Measurements from ENCODE around the gene PLP1.
"Not testable (repeated sequence)": the region's sequence is repeated elsewhere in the genome, so short reads cannot be mapped to it uniquely, and the experiment has no call there.

The PLP1 gene

DNA sequence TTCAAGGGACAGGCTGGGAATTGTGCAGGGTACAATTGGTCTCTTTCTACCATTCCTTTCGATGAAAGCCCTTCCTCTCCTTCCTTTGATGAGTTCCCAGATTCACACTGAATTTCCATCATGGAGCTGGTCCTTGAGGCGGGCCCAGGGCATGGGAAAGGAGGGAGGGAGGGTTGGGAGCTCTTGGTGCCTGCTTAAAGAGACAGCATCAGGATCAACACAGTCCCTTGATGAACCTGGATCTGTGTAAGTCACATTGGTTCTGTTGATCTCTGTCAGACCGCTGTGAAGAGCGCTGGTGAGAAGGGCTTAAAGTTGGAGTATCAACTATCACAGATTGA is 4.4 kb downstream of the PLP1 start:
- DNase-seq (ENCODE audit: low read depth in 2 of 2) = no peak

DNA sequence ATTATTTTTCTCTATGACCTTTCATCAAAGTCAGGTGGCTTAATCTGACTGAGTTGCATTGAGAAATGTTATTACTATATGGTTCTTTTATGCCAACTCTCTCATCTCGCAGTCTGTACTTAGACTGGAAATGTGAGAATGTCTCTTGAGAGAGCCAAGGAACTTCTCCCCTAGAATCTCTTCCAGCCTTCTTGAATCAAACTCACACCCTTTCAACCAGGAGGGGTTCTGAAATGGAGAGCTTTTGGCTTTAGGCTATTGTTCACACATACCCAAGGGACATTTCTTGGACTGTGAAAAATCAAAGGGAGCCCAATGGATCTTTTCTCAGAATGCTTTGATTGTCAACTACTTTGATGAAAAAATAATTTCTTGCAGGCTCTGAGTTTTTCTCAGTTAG is 5.1 kb downstream of the PLP1 start:
- DNase-seq (ENCODE audit: low read depth in 2 of 2) = no peak

DNA sequence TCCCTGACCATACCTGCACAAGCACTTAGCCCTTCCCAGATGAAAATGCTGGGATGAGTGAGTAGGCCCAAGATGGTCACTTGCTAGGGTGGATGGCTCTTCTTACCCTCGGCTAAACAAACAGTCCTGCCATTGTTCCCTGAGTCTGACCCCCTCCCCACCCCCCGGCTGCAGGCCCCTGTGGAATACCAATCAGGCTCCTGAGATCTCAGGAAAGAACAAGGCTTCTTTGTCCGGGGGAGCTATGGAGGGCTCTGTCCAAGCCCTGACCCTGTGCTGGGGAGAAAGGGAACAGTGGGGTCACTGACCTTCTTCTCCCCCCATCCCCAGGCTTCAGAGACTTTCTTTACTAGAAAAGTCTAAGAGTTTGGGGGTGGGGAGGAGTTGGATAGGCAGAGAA is 6.0 kb downstream of the PLP1 start:
- no peak for DNase-seq (ENCODE audit: low read depth in 2 of 2)

DNA sequence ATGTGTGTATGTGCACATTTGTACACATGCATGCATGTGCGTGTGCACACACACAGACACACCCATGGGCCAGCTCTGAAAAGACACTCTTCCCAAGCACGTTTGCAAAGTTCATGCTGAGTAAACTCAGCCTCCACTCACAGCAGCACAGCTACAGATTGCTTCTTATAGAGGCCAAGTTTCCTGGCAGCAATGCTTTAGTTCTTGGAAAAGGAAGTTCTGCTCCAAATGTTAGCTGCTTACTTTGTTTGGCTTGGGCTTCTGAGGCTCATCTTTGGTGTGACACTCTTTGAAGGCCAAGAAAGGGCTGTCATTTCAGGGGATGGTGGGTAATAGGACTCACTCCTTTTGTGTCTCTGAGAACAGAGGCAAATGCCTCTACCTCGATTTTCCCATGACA is 6.6 kb downstream of the PLP1 start:
- no peak for DNase-seq (ENCODE audit: low read depth in 2 of 2)

DNA sequence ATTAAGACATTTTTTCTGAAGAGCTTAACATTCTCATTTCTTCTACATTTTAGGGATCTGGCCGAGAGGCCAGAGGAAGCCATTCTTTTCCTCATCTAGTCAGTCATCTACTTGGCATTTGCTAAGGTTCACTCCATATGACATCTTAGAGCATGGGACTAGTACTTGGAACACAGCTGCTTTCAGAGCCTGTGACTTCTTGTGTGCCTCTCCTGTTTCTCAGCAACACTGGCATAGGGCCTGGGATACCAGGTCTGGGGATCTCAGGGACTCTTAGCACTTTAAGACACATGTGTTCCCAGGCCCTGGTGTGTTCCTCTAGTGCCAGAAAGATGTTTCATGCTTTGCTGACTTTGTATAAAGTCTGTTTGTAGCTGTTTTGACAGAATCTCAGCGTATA is 7.3 kb downstream of the PLP1 start:
- DNase-seq (ENCODE audit: low read depth in 2 of 2) = no peak

DNA sequence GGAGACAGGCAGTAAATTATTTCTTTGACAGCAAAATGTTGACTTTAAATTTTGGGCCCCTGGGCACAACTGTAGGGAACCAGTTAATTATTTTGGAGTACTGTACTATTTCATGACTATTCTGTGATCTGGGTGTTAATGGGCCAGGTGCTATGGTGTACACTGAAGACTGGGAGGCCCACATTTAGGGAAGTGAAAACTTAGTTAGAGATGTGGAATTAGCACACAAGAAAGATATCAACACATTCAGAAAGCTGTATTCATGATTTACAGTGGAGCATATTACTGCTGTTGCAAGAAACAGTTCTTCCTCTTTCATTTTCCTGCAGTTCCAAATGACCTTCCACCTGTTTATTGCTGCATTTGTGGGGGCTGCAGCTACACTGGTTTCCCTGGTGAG is 12.4 kb downstream of the PLP1 start:
- DNase-seq (ENCODE audit: low read depth in 2 of 2) = no peak

DNA sequence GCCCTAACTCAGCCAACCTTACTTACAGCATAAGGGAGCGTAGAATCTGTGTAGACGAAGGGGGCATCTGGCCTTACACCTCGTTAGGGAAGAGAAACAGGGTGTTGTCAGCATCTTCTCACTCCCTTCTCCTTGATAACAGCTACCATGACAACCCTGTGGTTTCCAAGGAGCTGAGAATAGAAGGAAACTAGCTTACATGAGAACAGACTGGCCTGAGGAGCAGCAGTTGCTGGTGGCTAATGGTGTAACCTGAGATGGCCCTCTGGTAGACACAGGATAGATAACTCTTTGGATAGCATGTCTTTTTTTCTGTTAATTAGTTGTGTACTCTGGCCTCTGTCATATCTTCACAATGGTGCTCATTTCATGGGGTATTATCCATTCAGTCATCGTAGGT is 14.6 kb downstream of the PLP1 start:
- no peak for DNase-seq (ENCODE audit: low read depth in 2 of 2)

DNA sequence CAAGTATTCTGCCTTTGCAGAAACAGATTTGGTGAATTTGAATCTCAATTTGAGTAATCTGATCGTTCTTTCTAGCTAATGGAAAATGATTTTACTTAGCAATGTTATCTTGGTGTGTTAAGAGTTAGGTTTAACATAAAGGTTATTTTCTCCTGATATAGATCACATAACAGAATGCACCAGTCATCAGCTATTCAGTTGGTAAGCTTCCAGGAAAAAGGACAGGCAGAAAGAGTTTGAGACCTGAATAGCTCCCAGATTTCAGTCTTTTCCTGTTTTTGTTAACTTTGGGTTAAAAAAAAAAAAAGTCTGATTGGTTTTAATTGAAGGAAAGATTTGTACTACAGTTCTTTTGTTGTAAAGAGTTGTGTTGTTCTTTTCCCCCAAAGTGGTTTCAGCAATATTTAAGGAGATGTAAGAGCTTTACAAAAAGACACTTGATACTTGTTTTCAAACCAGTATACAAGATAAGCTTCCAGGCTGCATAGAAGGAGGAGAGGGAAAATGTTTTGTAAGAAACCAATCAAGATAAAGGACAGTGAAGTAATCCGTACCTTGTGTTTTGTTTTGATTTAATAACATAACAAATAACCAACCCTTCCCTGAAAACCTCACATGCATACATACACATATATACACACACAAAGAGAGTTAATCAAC is 15.3 kb downstream of the PLP1 start:
- DNase-seq (ENCODE audit: low read depth in 2 of 2) = no peak

DNA sequence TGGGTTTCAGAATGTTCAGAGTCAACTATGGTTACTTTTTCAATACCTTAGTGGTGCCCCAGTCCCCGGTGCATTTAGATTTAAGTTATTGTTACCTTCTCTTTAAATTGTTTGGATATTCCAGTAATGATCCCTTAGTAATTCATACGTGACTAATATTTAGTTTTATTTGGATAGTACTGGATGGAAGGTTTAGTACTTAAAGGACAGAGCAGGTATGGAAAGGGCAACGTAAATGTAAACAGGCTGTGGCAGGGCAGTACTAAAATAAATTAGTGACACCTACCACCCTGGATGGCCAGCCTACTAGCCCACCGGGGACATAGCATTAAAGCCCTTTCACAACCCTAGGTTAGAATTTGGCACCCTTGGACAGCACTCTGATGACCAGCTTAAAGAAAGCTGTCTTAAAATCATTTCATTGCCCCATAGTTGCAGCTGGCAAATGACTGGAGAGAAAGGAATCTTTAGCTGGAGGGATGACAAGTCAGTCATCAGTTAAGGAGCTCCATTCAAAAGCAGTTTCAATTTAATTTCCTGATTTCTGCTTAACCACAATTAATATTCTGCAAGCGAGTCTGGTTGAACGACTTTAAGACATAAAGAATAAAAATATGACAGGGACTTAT is 16.4 kb downstream of the PLP1 start:
- DNase-seq (ENCODE audit: low read depth in 2 of 2) = no peak

DNA sequence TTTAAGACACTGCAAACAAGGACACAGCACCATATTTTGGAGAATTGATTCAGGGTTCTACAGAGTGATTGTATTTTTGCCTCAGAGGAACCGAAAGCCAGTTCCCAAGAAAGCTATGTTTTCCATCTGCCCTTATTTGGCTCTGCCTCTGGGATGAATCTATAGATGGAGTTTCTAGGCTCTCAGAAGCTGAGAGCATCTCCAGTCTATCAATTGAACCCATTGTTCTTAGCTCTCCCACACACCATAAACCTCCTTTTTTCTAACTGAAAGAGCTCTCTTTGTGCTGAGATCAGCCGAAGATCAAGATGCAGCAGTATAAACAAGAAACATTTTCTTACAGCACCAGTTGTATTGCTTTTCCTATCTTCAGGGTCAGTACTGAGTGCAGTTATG is 16.9 kb downstream of the PLP1 start:
- DNase-seq (ENCODE audit: low read depth in 2 of 2) = no peak

DNA sequence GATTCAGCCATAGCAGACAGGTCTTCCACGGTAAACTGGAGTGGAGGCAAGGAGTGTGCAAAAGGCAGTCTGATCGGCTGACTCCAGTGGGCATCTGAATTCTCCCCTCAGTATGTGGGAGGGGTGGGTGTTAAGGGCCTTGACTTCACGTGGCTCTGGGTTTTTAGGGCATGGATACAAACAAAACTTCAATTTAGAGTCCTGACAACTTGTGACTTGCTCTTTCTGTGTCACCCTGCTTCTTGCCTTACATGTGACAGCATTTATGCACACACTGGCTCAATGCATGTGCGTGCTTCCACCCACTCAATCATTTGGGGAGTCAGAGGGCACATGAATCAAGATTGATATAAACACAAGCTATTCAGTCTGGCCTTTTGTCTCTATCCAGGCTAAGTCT is 17.5 kb downstream of the PLP1 start:
- DNase-seq (ENCODE audit: low read depth in 2 of 2) = no peak

DNA sequence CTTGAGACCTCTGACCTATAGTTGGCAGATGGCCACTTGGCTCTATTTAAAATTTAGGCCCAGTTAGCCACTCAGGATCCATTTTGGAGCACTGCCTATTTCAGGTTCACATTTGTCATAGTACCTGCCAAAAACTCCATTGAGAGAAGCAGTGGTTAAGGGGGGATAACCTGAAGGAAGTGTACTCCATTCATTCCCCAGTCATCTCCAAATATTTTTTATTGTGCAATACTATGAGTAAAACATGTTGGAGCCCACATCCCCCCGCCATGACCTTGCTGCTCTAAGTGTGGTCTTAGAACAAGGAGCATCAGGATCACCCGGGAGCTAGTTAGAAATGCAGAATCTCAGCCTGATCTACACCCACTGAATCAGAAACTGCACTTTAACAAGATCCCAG is 21.1 kb downstream of the PLP1 start:
- DNase-seq (ENCODE audit: low read depth in 2 of 2) = no peak

DNA sequence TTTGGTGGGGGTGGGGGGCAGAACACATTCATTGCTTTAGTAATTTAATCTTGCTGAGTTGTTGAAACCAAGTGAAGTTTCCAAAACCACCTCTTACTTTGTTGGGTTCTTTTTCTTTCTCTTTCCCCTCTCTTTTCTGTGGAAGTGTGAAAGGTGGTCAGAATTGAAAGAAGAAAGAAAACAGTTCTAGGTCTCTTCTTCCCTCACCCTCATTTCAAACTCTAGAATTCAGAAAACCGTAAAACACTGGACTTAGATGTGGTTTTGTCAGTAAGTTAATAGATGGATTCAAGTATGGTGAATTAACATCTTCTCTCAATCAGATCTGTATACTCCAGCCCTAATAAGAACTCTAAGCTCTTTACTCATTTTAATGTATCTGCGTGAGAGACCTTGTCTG is 23.7 kb downstream of the PLP1 start:
- DNase-seq (ENCODE audit: low read depth in 2 of 2) = no peak

DNA sequence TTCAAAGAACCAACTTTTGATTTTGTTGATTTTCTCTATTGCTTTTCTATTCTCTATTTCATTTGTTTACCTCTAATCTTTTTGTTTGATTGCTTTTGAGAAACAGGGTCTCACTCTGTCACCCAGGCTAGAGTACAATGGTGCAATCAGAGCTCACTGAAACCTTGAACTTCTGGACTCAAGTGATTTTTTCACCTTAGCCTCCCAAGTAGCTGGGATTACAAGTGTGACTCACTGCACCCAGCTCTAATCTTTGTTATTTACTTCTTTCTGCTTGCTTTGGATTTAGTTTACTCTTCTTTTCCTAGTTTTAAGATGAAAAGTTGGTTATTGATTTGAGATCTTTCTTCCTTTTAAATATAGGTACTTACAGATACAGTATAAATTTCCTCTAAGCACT is 29.2 kb downstream of the PLP1 start:
- DNase-seq (ENCODE audit: low read depth in 2 of 2) = no peak

DNA sequence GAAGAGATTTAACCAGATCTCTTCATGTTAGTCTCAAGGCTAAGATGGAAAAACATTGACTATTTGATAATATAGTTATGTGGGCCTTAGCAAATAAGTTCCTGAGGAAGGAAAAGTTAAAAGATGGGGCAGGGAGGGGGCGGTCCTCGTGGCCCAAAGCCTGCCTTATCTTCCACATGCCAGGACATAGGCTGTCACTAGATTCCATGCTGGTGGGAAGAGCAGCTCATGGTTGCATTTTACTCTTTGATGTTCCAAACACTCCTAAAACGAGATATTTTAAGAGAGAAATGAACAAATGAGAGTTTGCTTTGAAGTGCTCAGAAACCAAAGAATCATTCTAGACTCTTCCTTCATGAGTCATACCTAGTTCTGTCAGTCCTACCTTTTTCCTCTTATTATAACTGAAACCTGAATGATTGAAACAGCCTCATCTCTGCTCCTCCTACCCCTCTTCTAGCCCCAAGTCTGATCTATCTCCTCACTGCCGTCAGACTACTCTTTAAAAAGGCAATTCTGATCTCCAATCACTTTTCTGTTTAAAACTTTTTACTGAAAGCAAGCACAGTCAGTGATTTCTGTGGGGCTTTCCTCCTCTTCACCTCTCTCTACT is 30.3 kb downstream of the PLP1 start:
- DNase-seq (ENCODE audit: low read depth in 2 of 2) = no peak

DNA sequence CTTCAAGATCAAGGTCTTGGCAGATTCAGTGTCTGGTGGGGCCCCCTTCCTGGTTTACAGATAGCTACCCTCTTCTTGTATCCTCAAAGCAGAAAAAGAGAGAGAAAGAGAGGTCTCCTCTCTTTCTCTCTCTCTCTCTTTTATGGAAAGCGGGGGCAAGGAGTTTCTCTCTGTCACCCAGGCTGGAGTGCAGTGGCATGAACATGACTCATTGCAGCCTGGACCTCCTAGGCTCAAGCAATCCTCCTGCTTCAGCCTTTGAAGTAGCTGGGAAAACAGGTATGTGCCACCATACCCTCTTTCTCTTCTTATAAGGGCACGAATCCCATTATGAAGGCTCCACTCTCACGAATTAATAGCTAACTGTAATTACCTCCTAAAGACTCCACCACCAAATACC is 35.2 kb downstream of the PLP1 start:
- no peak for DNase-seq (ENCODE audit: low read depth in 2 of 2)

DNA sequence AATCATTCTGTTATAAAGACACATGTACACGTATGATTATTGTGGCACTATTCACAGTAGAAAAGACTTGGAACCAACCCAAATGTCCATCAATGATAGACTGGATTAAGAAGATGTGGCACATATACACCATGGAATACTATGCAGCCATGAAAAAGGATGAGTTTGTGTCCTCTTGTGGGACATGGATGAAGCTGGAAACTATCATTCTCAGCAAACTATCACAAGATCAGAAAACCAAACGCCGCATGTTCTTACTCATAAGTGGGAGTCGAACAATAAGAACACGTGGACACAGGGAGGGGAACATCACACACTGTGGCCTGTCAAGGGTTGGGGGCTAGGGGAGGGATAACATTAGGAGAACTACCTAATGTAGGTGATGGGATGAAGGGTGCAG is 40.5 kb downstream of the PLP1 start:
- not testable (repeated sequence) for DNase-seq (ENCODE audit: low read depth in 2 of 2)

DNA sequence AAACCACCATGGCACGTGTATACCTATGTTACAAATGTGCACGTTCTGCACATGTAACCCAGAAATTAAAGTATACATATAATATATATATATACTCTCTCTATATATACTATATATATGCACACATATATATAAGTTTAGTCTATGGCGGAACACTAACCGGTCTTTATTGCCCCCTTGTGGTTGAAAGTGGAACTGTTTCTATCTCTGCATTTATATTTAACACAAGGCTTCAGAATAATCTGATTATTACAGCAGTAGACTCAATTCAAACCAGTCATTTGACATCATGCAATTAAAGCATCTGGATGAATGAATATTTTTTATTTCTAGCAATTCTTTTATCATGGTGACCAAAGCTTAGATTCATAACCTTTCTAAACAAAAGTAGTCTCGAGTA is 40.9 kb downstream of the PLP1 start:
- DNase-seq (ENCODE audit: low read depth in 2 of 2) = no peak

DNA sequence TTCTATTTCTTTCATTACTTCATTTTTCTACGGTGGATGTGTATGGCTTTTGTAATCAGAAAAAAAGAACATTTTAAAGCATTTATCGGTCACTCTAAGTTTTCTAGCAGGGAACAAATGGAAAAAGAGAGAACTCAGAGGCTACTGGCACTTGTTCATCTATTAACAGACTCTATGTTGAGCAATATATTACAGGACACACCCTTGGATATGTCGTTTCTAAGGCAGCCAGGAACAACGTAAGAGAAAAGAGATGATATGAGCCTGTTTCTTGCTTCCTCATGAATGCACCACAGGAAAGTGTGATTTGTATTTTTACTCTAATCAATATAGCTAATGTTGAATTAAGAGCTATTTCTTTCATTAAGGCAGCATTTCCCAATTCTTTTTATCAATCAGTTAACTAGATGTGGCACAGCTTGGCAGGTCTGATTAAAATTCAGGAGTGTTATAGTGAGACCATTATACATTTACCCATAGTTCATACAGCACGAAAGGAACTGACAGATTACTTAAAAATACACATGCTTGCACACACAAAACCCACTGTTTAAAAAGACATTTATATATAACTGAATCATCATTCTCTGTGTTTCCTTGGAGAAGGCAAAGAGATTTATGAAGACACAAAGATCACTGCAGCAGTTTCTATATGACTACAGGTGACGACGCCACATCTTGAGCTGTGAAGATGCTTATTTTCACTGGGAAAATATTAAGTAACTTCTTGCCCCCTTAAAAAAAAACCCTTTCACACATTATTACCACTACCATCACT is 42.4 kb downstream of the PLP1 start:
- no peak for DNase-seq (ENCODE audit: low read depth in 2 of 2)

DNA sequence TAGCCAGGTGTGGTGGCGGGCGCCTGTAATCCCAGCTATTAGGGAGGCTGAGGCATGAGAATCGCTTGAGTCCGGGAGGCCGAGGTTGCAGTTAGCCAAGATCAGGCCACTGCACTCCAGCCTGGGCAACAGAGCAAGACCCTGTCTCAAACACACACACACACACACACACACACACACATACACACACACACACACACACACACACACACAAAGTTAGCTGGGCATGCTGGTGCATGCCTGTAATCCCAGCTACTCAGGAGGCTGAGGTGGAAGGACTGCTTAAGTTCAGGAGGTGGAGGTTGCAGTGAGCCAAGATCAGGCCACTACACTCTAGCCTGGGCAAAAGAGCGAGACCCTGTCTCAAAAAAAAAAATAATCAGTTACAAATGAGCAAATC is 44.2 kb downstream of the PLP1 start:
- DNase-seq (ENCODE audit: low read depth in 2 of 2) = not testable (repeated sequence)

DNA sequence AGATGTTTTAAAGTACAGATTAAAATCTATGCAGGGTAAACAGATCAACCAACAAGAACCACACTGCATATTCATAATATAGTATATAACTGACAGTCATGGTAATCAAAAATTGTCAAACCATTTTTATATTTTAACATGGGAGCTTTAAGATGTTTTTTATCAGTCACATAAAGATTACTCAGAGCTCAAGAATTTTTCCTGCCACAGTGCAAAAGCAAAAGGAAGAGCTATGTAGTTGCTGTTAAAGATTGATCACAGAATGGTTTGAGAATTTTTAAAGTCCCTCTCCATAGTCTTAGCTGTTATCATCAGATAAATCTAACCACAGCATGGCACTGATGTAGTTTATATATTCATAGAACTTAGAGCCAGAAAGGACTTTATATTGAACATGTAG is 47.0 kb downstream of the PLP1 start:
- DNase-seq (ENCODE audit: low read depth in 2 of 2) = no peak

DNA sequence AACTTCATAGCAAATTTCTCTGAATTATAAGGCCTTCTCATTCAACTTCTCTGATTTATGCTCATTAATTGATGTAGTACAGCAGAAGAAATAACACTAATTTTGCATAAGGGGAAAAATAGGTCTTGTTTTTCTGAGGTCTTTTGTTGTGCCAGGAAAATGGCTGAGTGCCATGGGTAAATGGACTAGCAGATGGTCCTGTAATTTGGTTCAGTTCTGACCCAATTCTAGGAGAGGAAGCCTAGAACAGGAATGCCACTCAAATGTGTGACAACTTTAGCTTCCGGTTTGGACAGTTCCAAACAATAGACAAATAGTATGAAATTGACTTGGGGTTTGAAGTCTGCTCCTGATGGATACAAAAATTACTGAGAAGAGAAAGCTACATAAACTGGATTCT is 49.2 kb downstream of the PLP1 start:
- DNase-seq (ENCODE audit: low read depth in 2 of 2) = no peak

DNA sequence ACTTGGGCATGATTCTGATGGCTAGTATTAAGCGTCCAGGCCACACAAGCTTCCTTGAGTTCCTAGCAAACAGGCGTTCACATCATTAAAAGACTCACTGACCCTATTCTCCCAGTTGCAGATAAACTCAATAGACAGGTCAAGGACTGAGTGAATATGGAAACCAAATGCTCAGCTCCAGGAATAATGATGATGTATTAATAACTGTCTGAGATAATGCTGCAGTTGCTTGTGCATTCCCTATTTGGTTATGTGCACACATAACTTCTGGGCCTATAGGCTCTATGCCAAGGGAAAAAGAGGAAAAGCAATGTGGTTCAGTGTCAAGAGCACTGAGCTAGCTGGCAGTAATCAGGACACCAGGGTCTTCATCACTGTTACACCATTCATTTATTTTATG is 51.9 kb downstream of the PLP1 start:
- DNase-seq (ENCODE audit: low read depth in 2 of 2) = no peak
